AG04450 (cell line): Measurements from ENCODE around the gene GNAZ. TPM values are rescaled to one million over a fixed set of nuclear protein-coding genes. Genes with fewer than 3 reads are reported as not detected.

Experiments
- CTCF ChIA-PET: fragments of 300-600, 350-600 bp; formaldehyde crosslinking; extraction: SDS; loops from one replicate; lab custom pipeline; 2022; ENCODE audit warnings: antibody characterized with exemption, inconsistent platforms; lab: Charles Lee
- POLR2A ChIA-PET: fragments of 350-600 bp; formaldehyde crosslinking; extraction: SDS; loops from one replicate; lab custom pipeline; 2021; ENCODE audit warnings: antibody characterized with exemption, inconsistent platforms; lab: Yijun Ruan, JAX
- DNase-seq: peaks from one replicate; pipeline ENCODE4 v3.0.0-alpha.2; 2011; ENCODE audit warnings: low read depth, low spot score
- H3K27ac ChIP-seq: one replicate; pipeline ENCODE4 v1.5.1; 2012; ENCODE audit warnings: low read depth, low read length, control low read depth
- H3K27me3 ChIP-seq: one replicate; pipeline ENCODE4 v1.6.0; 2012; ENCODE audit warnings: low read length; ENCODE audit not compliant: control insufficient read depth, insufficient read depth
- H3K4me3 ChIP-seq: 2 replicates; pipeline ENCODE4 v1.5.1; 2011; ENCODE audit warnings: mild to moderate bottlenecking, low read depth, low read length, control low read depth
- H3K9me3 ChIP-seq: 2 replicates; pipeline ENCODE4 v1.5.1; 2012; ENCODE audit warnings: low read length; ENCODE audit not compliant: control insufficient read depth, insufficient read depth
- CTCF ChIP-seq: IDR thresholded peaks from 2 replicates; pipeline ENCODE4 v1.5.1; 2011; ENCODE audit warnings: low read depth, low read length, control low read depth, inconsistent platforms
- polyA plus RNA-seq: library from polyadenylated mRNA; depleted of rRNA; stranded (reverse); fragments of >200 nt; gene quantifications from 2 replicates; pipeline ENCODE4 v1.2.3, GENCODE V29; 2011

Gene GNAZ
- polyA plus RNA-seq, 1 experiment, result 0.25 TPM

GRCh38 chr22:23157560-23158515, 87.5 kb downstream of the GNAZ start:
- CTCF ChIA-PET, result interaction anchor here (0.7 kb wide), 1 partner anchor 124 kb away, joined by 3 read pairs; no protein-coding TSS in a partner anchor
- POLR2A ChIA-PET, result interaction anchor here (1.2 kb wide), 1 partner anchor 10 kb away, joined by 3 read pairs; no protein-coding TSS in a partner anchor

GRCh38 chr22:23158516-23159290, 88.4 kb downstream of the GNAZ start:
- H3K27ac ChIP-seq, result no peak overlapping the region
- TF ChIP-seq CTCF, result no peak
- no peaks in the 10 kb centered on the region for H3K27me3 ChIP-seq
- H3K9me3 ChIP-seq, result no peaks in the 10 kb centered on the region; the same call in 1 of the 2 replicates
- ChIA-PET POLR2A (interaction anchor here (1.2 kb wide), 1 partner anchor 11 kb away, joined by 3 read pairs; no protein-coding TSS in a partner anchor), CTCF (no interaction called here)
- no peak overlapping the region for H3K4me3 ChIP-seq
- DNase-seq, result no peak

More at GRCh38 chr22:23157560-23158515, 87.5 kb downstream of the GNAZ start:
- H3K4me3 ChIP-seq, result no peak overlapping the region
- H3K27ac ChIP-seq, result no peak overlapping the region
- no peaks in the 10 kb centered on the region for H3K27me3 ChIP-seq
- no peaks in the 10 kb centered on the region; the same call in 1 of the 2 replicates for H3K9me3 ChIP-seq
- no peak for TF ChIP-seq CTCF
- no peak for DNase-seq

GRCh38 chr22:23159291-23159630, 88.9 kb downstream of the GNAZ start:
- no peaks in the 10 kb centered on the region for H3K27me3 ChIP-seq
- DNase-seq, result no peak
- H3K9me3 ChIP-seq, result no peaks in the 10 kb centered on the region; the same call in 1 of the 2 replicates
- no peak for TF ChIP-seq CTCF
- CTCF ChIA-PET, result no interaction called here
- POLR2A ChIA-PET, result no interaction called here
- H3K27ac ChIP-seq, result no peak overlapping the region
- no peak overlapping the region for H3K4me3 ChIP-seq

GRCh38 chr22:23161029-23161428, 90.7 kb downstream of the GNAZ start:
- DNase-seq, result no peak
- H3K27ac ChIP-seq, result no peak overlapping the region
- no peak for TF ChIP-seq CTCF
- ChIA-PET CTCF (no interaction called here), POLR2A (no interaction called here)
- H3K4me3 ChIP-seq, result no peak overlapping the region
- no peaks in the 10 kb centered on the region; the same call in 1 of the 2 replicates for H3K9me3 ChIP-seq
- H3K27me3 ChIP-seq, result peaks cover 4% of the 10 kb centered on the region
